HG03175 (cell line): ENCODE results near the gene HOXA10.

Source experiments
- ATAC-seq: cut with Tn5 transposase; IDR thresholded peaks from one replicate; pipeline ENCODE4 v1.9.1; 2021; ENCODE audit warnings: mild to moderate bottlenecking, moderate library complexity; ENCODE audit not compliant: unreplicated experiment

The HOXA10 gene

GRCh38 chr7:27146491-27147198 is 27.5 kb downstream of the HOXA10 start:
- no peak for ATAC-seq

GRCh38 chr7:27145914-27146412 is 28.2 kb downstream of the HOXA10 start:
- ATAC-seq = no peak

- no peak for ATAC-seq
Measured at GRCh38 chr7:27145165-27145913, 28.8 kb downstream of the HOXA10 start.

GRCh38 chr7:27144781-27145164 is 29.3 kb downstream of the HOXA10 start:
- no peak for ATAC-seq

- ATAC-seq = no peak
Measured at GRCh38 chr7:27143950-27144780, 30.0 kb downstream of the HOXA10 start.

- ATAC-seq = peak; percentile 71
Measured at GRCh38 chr7:27143023-27143949, 30.8 kb downstream of the HOXA10 start, which contains the start of gene HOXA5. TSS of gene HOXA5 (minus strand) at chr7:27143681. CDS start at chr7:27143607, 74 bp downstream.

GRCh38 chr7:27142580-27143022 is 31.5 kb downstream of the HOXA10 start:
- ATAC-seq = no peak

- no peak for ATAC-seq
Measured at GRCh38 chr7:27141923-27142579, 32.1 kb downstream of the HOXA10 start.

GRCh38 chr7:27141137-27141922 is 32.8 kb downstream of the HOXA10 start:
- ATAC-seq = no peak

GRCh38 chr7:27140126-27140857 is 33.8 kb downstream of the HOXA10 start:
- no peak for ATAC-seq

GRCh38 chr7:27139334-27140125 is 34.6 kb downstream of the HOXA10 start:
- no peak for ATAC-seq

- ATAC-seq = no peak
Measured at GRCh38 chr7:27138985-27139333, 35.2 kb downstream of the HOXA10 start.

GRCh38 chr7:27138472-27138871 is 35.6 kb downstream of the HOXA10 start:
- ATAC-seq = no peak

- no peak for ATAC-seq
Measured at GRCh38 chr7:27137640-27138315, 36.3 kb downstream of the HOXA10 start.

- ATAC-seq = no peak
Measured at GRCh38 chr7:27134392-27134791, 39.7 kb downstream of the HOXA10 start.

GRCh38 chr7:27133409-27134231 is 40.5 kb downstream of the HOXA10 start:
- ATAC-seq = no peak
